ENCODE measurements around the gene ADAMTS2. TPM values are rescaled to one million over a fixed set of nuclear protein-coding genes. Genes with fewer than 3 reads are reported as not detected.

The ADAMTS2 gene
- total RNA-seq, 1 donor from 2014 or later: 0.29 TPM

GRCh38 chr5:179211068-179211467 is 134.2 kb downstream of the ADAMTS2 start:
- no peak overlapping the region for H3K4me3 ChIP-seq (ENCODE audit: low read depth, low read length)
- DNase-seq (ENCODE audit: low read depth): no peak
- TF ChIP-seq CTCF (conservative IDR thresholded peaks at IDR 0.05; ENCODE audit: low read depth, low read length): no peak

GRCh38 chr5:179210478-179210877 is 134.8 kb downstream of the ADAMTS2 start:
- no peak for TF ChIP-seq CTCF (conservative IDR thresholded peaks at IDR 0.05; ENCODE audit: low read depth, low read length)
- no peak for DNase-seq (ENCODE audit: low read depth)

GRCh38 chr5:179209359-179210150 is 135.7 kb downstream of the ADAMTS2 start:
- H3K4me3 ChIP-seq (ENCODE audit: low read depth, low read length): no peak overlapping the region
- no peak for DNase-seq (ENCODE audit: low read depth)
- TF ChIP-seq CTCF (conservative IDR thresholded peaks at IDR 0.05; ENCODE audit: low read depth, low read length): no peak

More at GRCh38 chr5:179210478-179210877, 134.8 kb downstream of the ADAMTS2 start:
- no peak overlapping the region for H3K4me3 ChIP-seq (ENCODE audit: low read depth, low read length)

- no peak for TF ChIP-seq CTCF (conservative IDR thresholded peaks at IDR 0.05; ENCODE audit: low read depth, low read length)
- no peak overlapping the region for H3K4me3 ChIP-seq (ENCODE audit: low read depth, low read length)
- DNase-seq (ENCODE audit: low read depth): no peak
Observed at GRCh38 chr5:179208706-179209358, 136.4 kb downstream of the ADAMTS2 start.

- TF ChIP-seq CTCF (conservative IDR thresholded peaks at IDR 0.05; ENCODE audit: low read depth, low read length): no peak
- no peak overlapping the region for H3K4me3 ChIP-seq (ENCODE audit: low read depth, low read length)
- no peak for DNase-seq (ENCODE audit: low read depth)
Observed at GRCh38 chr5:179207920-179208705, 137.1 kb downstream of the ADAMTS2 start.

- no peak for TF ChIP-seq CTCF (conservative IDR thresholded peaks at IDR 0.05; ENCODE audit: low read depth, low read length)
- DNase-seq (ENCODE audit: low read depth): no peak
- H3K4me3 ChIP-seq (ENCODE audit: low read depth, low read length): no peak overlapping the region
Observed at GRCh38 chr5:179207470-179207869, 137.8 kb downstream of the ADAMTS2 start.

Measured in epithelial cell of proximal tubule (primary cell).